HG03039 (cell line): ENCODE measurements around the gene GPC6.

Source experiments
- ATAC-seq: cut with Tn5 transposase; IDR thresholded peaks from one replicate; pipeline ENCODE4 v1.9.1; 2021; ENCODE audit warnings: mild to moderate bottlenecking, moderate library complexity; ENCODE audit not compliant: unreplicated experiment

Gene GPC6

GRCh38 chr13:93727211-93728141 lies 500.9 kb downstream of the GPC6 start:
- ATAC-seq, result no peak

DNA sequence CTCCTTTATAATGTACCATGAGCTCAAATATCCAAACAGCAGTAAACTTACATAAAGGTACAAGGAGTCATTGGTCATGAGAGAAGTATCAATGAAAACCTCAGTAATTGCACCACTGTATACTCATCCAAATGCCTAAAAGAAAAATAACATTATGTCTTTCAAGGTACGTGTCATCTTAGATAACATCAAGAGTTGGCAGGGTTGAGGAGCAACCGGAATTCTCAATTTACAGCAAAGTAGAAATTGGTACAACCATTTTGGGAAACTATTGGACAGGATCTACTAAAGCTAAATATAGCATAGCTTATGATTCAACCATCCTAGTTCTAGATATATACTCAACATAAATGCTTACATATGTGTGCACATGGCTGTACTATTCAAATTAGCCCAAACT lies 502.8 kb downstream of the GPC6 start:
- no peak for ATAC-seq

DNA sequence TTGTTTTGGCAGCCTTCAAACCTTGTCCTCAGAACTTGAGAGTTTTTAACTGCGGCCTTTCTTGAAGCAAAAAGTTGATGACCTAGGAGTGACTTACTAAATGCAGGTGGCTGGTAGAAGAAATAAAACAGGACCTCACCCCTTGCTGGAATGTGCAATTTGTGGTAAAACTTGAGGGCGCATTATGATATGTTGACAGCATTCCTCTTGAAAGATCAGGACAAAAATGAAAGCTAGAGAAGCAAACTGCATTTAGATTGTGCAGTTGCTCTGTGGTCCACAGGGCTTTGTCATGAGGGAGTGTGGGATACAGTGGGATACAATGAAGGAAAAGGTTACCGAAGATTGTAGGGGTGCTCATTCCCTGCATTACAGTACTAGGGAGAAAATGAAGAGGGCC lies 504.2 kb downstream of the GPC6 start:
- ATAC-seq, result no peak

DNA sequence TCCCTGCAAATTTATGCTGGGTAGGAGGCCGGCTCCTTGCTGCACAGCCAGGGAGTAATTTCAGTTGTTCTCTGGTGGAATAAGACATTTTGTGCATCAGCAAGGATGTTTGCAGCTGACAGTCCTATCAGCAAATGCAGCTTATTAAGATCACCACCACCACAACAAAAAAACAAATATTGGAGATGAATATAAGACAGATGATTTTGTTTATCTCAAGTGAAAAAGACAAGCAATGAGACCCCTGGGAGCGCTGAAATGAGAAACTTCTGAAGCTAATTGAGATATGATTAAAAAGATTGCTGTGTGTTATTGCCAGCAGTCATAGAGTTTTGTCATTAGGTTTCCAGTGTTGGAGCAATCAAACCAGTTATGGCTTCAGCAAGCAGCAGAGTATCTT lies 505.6 kb downstream of the GPC6 start:
- ATAC-seq, result no peak

GRCh38 chr13:93736081-93736480 lies 509.5 kb downstream of the GPC6 start:
- no peak for ATAC-seq

DNA sequence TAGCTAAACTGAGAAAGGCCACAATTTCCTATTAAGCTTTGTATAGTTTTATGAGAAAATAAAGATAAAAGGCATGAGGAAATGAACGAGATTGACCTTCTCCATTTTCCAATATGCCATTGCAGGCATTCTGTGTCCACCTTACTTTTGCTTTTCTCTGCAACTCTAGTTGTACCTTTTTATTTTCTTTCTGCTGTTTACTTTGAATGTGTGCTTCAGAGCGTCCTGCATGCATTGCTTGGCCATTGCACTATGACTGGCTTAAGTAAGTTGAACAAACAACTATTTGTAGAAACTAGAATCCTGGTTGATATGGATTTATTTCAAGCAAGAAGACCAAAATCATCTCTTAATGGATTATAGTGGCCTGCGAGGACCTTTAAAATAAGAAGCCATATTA lies 510.3 kb downstream of the GPC6 start:
- ATAC-seq, result no peak

GRCh38 chr13:93740334-93740733 lies 513.7 kb downstream of the GPC6 start:
- no peak for ATAC-seq

DNA sequence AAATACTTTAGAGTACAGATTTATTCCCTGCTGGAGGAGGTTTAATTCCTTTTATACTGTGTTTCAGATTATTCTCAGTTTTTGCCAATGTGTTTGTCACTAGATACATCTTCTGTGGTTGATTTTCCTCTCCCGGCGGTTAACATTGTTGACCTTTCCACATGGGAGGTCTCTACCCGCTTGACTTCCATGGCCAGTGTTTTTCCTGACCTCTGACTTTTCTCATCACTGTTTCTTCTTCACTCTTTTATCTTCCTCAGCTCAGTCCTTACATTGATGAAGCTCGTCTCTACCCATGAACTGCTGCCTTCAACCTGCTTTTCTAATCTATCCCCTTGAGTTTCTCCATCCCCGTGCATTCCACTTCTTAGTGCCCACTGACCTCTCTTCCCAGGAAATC lies 517.4 kb downstream of the GPC6 start:
- ATAC-seq, result no peak

DNA sequence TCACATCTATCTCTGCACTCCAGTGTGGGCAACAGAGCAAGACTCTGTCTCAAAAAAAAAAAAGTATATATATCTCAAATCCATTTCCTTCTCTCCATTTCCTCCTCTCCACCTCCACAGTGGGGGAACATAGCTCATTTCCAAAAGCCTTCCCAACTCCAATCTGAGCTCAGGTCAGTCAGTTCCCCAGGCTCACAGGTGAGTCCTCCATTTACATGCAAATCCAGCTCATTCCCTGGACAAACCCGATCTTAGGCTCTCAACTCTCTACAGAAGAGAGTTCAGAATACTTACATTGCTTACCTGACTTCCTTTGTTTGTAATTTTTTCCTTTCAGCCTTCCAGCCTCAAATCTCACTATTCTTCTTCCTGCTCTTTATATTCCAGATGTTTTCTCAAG lies 518.3 kb downstream of the GPC6 start:
- ATAC-seq, result no peak

GRCh38 chr13:93745884-93746283 lies 519.3 kb downstream of the GPC6 start:
- no peak for ATAC-seq

DNA sequence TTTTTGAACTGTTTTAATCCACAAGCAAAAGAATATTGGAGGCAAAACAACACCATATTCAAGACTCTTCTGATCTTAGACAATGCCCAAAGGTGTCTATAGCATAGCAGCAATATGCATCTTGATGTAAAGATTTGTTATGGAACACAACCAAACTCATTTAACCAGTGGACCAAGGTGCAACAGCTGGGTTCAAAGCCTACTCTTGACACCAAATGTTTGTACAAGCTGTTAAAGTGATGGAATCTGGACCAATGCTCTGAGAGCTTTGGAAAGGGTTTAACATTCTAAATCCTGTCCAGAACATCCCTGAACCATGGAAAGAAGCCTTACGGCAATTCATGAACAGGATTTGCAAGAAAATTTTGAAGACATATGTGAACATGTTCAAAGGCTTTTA lies 520.0 kb downstream of the GPC6 start:
- ATAC-seq, result no peak

DNA sequence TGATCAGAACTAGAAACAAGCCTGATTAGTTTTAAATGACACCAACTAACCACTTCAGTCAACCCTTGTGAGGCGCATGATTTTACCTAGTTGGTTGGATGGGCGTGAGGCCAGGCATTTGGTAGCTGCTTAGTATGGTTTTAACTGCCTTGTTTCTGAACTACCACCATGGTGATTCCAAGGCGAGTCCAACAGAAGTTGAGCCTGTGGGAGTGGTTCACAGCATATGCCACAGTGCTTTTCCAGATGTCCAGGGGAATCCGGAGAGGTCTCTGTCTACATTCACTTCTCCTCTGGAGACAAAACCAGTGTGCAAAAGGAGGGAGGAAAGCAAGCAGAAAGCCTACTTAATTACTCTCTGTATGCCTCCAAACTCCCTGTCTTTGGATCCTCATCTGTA lies 524.1 kb downstream of the GPC6 start:
- no peak for ATAC-seq

GRCh38 chr13:93751117-93751516 lies 524.5 kb downstream of the GPC6 start:
- no peak for ATAC-seq

- ATAC-seq, result no peak
Observed at GRCh38 chr13:93752541-93752940, 525.9 kb downstream of the GPC6 start.

DNA sequence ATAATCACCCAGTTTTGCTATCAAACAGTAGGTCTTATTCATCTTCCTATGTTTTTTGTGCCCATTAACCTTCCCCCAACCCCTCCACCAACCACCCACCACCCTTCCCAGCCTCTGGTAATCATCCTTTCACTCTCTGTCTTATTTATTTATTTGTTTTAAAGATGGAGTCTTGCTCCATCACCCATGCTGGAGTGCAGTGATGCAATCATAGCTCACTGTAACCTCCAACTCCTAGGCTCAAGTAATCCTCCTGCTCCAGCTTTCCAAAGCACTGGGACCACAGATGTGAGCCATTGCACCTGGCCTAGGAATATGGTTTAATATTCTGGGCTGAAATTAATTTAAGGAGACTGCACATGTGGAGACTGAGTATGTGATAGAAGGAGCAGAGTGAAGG lies 527.0 kb downstream of the GPC6 start:
- ATAC-seq, result no peak

- ATAC-seq, result no peak
Observed at GRCh38 chr13:93755341-93755740, 528.7 kb downstream of the GPC6 start.

GRCh38 chr13:93758575-93758974 lies 532.0 kb downstream of the GPC6 start:
- ATAC-seq, result no peak

DNA sequence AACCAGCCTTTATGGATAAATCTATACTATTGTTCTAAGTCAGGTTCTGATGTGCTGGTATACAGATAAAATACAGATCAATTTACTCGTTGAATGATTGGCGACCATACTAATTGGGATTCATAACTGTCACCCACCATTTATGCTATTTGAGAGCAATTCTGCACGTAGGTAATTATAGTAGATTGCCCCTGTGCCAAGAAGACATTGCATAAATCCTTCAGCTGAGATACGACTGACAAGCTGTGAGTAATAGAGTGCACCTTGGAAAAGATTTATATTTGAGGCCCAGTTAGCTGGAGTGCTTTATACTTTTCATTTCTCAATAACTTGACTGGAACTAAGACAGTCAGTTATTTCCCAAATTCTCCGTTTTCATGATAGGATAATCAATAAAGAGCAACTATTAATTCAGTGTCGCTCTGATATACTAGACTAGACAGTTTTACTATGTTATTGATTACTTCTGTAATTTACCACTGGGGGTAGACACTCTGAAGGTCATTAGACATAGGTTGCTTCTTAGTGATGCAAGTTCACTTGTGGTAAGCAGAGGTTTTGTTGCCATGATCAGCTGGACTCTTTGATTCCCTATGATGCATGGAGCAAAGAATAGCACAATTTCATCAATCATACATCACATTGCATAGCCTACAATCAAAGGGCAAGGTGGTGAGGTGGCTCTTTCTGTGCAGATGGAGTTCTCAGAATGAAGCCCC lies 536.3 kb downstream of the GPC6 start:
- no peak for ATAC-seq

DNA sequence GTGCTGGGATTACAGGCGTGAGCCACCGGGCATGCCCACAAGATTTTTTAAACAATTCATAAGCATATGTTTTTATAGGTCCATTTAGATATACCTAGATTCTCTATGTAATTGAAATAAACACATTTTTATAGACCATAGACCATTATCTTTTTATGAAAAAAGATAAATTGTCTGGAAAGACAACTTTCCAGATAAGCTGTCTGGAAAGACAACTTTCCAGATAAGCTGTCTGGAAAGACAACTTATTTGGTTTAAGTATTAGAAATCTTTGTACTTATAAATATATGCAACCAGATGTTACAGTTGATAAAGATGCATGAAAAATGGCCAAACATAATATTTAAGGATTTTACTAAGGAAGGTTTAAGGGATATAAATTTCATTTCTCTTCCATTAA lies 538.5 kb downstream of the GPC6 start:
- ATAC-seq, result no peak

DNA sequence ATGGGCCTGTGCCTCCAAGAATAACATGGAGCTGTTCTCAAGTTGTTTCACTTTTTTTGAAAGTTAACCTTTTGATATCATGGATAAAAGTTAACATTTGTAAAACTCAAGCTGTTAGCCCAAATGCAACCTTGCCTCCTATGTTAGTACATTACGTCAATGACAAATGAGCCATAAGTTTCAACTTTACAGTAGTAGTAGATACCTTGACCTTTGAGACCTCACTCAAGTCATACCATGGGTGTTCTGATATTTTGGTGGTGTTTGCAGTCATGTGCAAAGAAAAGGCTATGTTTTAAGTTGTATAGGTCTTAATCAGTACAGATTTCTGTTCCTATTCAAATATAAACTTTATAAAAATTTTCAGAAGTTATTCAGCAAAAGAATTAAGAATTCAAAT lies 539.2 kb downstream of the GPC6 start:
- no peak for ATAC-seq

- no peak for ATAC-seq
Observed at GRCh38 chr13:93766719-93767118, 540.1 kb downstream of the GPC6 start.

GRCh38 chr13:93767180-93767916 lies 540.7 kb downstream of the GPC6 start:
- ATAC-seq, result no peak
